HG03025 (cell line): Measurements from ENCODE around the gene PRR33.

ENCODE experiments used
- ATAC-seq: cut with Tn5 transposase; IDR thresholded peaks from one replicate; pipeline ENCODE4 v1.9.1; 2021; ENCODE audit warnings: mild to moderate bottlenecking, moderate library complexity; ENCODE audit not compliant: unreplicated experiment, low FRiP score

Gene PRR33

DNA sequence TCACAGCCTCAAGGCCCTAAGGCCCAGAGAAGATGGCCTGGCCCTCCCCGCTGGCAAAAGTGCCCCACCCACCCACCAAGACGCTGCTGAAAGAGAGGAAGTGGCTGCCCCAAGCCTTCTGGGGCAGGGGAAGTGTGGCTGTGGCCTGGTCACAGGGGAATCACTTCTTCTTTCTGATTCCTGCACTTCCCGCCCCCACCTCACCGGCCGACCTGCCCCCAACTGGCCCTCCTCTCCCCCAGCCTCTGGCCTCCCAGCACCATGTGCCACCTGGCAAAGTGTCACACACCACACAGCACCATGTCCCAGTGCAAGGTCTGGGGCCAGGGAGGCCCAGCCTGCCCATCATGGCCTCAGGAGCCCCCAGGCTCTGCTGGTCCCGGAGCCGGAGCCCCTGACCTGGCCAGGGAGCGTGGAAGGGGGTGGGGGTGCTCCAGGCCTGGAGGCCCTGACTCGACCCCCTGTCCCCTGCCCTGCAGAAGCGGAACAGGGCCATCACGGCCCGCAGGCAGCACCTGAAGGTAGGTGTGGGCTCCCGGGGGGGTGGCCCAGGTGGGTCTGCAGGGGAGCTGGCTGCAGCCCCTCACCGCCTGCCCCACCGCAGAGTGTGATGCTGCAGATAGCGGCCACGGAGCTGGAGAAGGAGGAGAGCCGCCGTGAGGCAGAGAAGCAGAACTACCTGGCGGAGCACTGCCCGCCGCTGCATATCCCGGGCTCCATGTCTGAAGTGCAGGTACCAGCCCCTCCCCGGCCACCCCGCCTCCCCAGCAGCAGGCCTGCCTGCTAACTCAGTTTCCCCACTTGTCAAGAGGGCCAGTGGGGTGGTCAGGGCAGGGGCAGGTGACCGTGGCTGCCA is 51.5 kb downstream of the PRR33 start:
- no peak for ATAC-seq

DNA sequence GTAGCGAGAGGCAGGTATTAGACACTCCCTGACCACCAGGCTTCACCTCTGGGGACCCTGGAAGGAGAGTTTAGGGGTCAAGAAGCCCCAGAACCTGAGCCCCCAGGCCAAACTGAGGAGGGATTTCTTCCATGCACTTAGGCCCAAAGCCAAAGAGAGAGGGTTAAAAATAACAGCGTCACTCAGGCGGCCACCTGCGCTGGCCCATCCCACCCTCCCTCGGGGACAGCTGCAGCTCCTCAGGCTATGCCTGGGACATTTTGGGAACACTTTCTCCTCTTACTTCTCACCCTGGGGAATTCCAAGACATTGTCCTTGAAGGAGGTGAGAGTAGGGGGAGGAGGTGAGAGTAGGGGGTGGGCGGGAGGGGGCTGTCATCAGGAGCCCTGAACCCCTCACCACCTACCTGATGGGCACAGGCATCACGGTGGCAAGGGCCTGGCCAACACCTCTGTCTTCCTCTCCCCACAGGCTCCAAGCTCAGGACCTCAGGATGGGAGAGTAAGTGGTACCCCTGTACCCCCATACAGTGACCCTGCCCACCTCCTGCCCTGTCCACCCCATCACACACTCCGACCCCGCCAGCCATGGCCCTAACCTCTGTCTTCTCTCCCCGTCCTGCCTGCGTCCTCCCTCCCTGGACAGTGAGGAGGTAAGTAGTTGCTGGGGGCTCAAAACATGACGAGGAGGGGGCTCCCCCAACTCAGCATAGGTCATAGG is 52.3 kb downstream of the PRR33 start:
- ATAC-seq = no peak

- ATAC-seq = no peak
These were observed 53.1 kb downstream of the PRR33 start, which contains the start of gene TNNI2 for GRCh38 chr11:1838426-1839144. Gene TNNI2 (plus strand): TSS chr11:1838981. CDS start chr11:1839697, 716 bp downstream.
